D721Med (cell line): ENCODE data around the gene FAM13A.
"Not testable (repeated sequence)": the region's sequence is repeated elsewhere in the genome, so short reads cannot be mapped to it uniquely, and the experiment has no call there.

ENCODE experiments used
- DNase-seq: peaks from one replicate; pipeline ENCODE4 v3.0.0; 2011; ENCODE audit warnings: low spot score; ENCODE audit not compliant: insufficient read length
- FAIRE-seq: peaks from 2 replicates; lab custom pipeline; 2011; peaks lifted over from hg19 to GRCh38; lab: Jason Lieb, UNC
- TF ChIP-seq, protein P1 (sequence below): IDR thresholded peaks from 2 replicates; pipeline ENCODE4 v1.5.1; 2012; ENCODE audit warnings: mild to moderate bottlenecking, control low read depth; ENCODE audit not compliant: insufficient read depth; ENCODE audit errors: missing control alignments

FAM13A gene

DNA sequence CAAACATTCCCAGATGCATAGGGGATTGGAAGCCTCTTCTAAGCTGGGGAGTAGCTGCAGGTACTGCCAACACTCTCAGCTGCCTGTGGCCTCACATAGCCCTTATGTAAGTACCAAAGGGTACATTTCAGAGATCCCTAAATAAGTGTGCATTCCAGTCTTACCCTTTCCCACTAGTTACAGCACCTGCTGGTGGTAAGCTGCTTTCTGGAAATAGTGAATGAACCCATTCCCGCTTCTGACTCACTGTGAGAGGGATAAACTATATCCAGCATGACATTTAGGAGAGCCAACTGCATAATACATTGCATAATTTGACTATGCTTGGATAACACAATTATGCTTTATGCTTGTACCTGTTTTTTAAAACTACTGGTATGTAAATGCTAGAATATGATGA lies 149.0 kb downstream of the FAM13A start:
- DNase-seq, result no peak
- no peak for FAIRE-seq
- TF ChIP-seq, protein P1, sequence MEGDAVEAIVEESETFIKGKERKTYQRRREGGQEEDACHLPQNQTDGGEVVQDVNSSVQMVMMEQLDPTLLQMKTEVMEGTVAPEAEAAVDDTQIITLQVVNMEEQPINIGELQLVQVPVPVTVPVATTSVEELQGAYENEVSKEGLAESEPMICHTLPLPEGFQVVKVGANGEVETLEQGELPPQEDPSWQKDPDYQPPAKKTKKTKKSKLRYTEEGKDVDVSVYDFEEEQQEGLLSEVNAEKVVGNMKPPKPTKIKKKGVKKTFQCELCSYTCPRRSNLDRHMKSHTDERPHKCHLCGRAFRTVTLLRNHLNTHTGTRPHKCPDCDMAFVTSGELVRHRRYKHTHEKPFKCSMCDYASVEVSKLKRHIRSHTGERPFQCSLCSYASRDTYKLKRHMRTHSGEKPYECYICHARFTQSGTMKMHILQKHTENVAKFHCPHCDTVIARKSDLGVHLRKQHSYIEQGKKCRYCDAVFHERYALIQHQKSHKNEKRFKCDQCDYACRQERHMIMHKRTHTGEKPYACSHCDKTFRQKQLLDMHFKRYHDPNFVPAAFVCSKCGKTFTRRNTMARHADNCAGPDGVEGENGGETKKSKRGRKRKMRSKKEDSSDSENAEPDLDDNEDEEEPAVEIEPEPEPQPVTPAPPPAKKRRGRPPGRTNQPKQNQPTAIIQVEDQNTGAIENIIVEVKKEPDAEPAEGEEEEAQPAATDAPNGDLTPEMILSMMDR, result no peak

- TF ChIP-seq, protein P1, result no peak
- DNase-seq, result no peak
- no peak for FAIRE-seq
These were observed 149.5 kb downstream of the FAM13A start for GRCh38 chr4:88907478-88907877.

GRCh38 chr4:88904240-88904639 lies 152.7 kb downstream of the FAM13A start:
- DNase-seq, FAIRE-seq: not testable (repeated sequence)

DNA sequence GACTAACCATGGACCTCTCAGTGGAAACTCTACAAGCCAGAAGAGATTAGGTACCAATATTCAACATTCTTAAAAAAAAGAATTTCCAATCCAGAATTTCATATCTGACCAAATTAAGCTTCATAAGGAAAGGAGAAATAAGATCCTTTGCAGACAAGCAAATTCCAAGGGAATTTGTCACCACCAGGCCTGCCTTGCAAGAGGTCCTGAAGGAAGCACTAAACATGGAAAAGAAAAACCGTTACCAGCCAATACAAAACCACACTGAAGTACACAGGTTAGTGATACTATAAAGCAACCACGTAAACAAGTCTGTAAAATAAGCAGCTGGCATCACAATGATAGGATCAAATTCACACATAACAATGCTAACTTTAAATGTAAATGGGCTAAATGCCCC lies 156.6 kb downstream of the FAM13A start:
- TF ChIP-seq, protein P1, result no peak
- FAIRE-seq (no peak), DNase-seq (no peak)

DNA sequence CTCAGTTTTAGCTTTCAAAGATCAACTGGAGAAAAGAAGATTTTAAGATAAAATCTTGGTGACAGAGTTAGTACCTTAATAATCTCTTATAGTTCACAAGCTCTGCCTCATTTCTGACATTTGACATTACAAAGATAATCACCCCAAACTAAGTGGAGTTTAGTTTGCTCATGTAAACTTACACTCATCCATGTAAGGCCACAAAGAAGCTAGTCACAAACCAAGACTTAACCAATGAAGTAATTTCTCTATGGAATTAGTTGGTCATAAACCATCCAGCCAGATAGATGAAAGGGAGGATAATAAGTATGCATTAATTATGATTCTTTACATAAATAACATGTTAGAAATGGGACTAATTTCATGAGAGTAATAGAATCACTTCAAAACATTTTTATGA lies 159.2 kb downstream of the FAM13A start:
- DNase-seq (no peak), FAIRE-seq (no peak)
- TF ChIP-seq, protein P1, result no peak

DNA sequence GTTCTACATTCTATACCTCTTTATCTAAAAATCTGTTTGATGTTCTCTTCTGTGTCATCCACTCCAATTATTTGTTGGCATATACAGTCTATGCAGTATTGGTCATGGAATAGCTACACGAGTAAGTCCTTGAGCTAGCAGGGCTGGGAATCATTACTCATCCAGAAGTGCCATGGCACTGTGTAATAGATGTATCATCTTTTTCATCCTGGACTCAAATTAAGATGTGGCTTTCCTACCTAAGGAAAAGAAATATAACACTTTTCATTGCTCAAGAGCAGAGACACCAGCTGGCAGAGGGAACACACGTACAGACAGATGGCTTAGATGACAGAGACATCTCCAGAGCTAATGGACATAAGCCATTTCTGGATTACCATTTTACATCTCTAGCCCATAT lies 159.8 kb downstream of the FAM13A start:
- FAIRE-seq (no peak), DNase-seq (no peak)

GRCh38 chr4:88893961-88894360 lies 163.0 kb downstream of the FAM13A start:
- DNase-seq (no peak), FAIRE-seq (no peak)
- TF ChIP-seq, protein P1, result no peak

More for the DNA sequence above, 159.8 kb downstream of the FAM13A start:
- TF ChIP-seq, protein P1, result no peak

DNA sequence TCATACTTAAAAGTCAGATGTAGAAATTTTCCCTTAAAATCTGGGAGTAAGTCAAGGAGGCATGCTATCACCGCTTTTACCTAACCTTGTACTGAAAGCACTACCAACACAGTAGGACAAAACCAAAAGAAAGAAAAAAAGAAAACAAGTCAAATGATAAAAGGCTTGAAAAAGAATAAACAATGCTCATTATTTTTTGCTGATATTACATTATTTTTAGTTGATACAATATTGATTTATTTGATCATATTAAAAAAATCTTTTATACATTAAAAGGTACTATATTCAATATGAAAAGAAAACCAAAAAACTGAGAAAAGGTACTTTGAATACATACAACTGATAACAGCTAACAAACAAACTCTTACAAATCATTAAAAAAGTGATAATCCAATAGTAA lies 164.3 kb downstream of the FAM13A start:
- DNase-seq, result no peak
- FAIRE-seq, result no peak
- TF ChIP-seq, protein P1, result no peak
